OCI-M2 (cell line): ENCODE results near the gene SPINT1.

Experiments used
- DNase-seq: peaks from one replicate; lab custom pipeline; 2025; ENCODE audit not compliant: unreplicated experiment; lab: John Stamatoyannopoulos, UW

SPINT1 gene

GRCh38 chr15:40891810-40892446, 48.1 kb downstream of the SPINT1 start:
- peak; percentile 12 for DNase-seq

GRCh38 chr15:40892447-40893012, 48.7 kb downstream of the SPINT1 start:
- no peak for DNase-seq

GRCh38 chr15:40893019-40893670, 49.3 kb downstream of the SPINT1 start:
- no peak for DNase-seq

- peak; percentile 91 for DNase-seq
Observed at GRCh38 chr15:40893733-40894680, 50.2 kb downstream of the SPINT1 start, which contains the start of gene VPS18. Gene VPS18 (plus strand): TSS chr15:40894450. CDS start chr15:40894769, 319 bp downstream.

- DNase-seq = peak; percentile 48
Observed at GRCh38 chr15:40894681-40895448, 51.0 kb downstream of the SPINT1 start.

- DNase-seq = no peak
Observed at GRCh38 chr15:40899536-40900207, 55.8 kb downstream of the SPINT1 start.

- no peak for DNase-seq
Observed at GRCh38 chr15:40900256-40901052, 56.6 kb downstream of the SPINT1 start.

GRCh38 chr15:40901053-40901443, 57.2 kb downstream of the SPINT1 start:
- no peak for DNase-seq

- DNase-seq = no peak
Observed at GRCh38 chr15:40902605-40903561, 59.0 kb downstream of the SPINT1 start.

- DNase-seq = no peak
Observed at GRCh38 chr15:40904552-40905201, 60.8 kb downstream of the SPINT1 start.

GRCh38 chr15:40906091-40906990, 62.5 kb downstream of the SPINT1 start:
- no peak for DNase-seq

GRCh38 chr15:40906991-40907802, 63.3 kb downstream of the SPINT1 start:
- DNase-seq = no peak
